GM19035 (cell line): Measurements from ENCODE around the gene PAX8.

Source experiments
- ATAC-seq: cut with Tn5 transposase; IDR thresholded peaks from one replicate; pipeline ENCODE4 v1.9.1; 2021; ENCODE audit not compliant: unreplicated experiment

Gene PAX8

DNA sequence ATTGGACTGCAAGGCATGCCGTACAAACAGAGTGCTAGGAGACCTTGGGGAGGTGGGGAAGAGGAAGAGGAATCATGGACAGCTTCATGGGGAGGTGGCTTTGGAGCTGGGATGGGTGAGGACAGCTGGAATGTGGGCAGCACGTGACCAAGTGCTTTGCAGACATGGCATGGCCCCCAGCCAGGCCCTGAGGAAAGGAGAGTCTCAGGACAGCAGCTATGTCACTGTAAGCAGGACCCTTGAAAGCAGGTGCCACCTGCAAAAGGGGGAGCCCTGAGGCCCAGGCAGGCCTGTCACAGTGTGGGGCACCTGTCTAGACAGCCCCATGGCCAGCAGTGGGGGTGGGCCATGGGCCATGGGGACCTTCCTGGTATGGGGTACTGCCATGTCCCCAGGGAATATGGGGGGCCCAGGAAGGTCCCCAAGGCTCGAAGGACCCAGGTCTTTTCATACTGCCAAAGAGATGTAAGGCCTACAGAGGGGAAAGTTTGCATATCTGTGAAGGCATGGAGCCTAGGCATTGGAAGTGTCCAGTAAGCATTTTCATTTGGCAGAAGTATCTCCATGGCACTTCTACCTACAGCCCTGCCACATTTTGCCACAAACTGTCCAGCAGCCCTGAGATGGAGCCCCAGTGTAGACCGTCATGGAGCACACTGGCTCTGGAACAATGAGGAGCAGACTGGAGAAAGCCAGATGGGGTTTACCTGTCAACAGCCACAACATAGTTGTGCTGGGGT, 9.9 kb downstream of the PAX8 start:
- ATAC-seq, result no peak

GRCh38 chr2:113266431-113266830, 12.3 kb downstream of the PAX8 start:
- no peak for ATAC-seq

DNA sequence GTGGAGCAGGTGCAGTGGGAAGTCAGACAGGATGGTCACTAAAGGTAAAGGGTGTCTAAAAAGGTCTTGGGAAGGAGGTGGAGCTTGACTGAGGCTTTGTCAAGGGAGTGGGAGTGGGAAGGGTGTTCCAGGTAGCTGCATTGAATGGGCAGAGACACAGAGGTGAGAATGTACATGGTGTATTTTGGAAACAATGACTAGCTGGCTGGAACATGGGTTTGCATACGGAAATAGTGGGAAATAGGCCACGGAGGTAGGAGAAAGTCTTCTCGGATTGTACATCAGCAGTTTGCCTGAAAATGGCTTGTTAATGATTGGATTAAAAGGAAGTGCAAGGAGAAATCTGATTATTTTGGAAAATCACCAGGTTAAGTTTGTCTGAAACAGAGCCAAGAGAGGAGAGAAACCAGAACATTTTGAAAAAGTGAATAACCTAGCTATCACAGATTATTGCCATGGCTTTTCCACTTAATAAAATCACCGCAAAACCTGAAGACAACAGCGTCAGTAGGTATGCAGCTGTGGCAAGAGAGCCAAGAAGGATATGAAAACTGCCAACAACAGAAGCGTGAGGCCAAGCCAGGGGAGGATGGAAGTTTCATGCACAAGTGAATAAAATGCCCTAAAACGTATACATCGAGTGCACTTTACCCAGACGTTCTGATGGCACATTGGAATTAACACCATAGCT, 13.9 kb downstream of the PAX8 start:
- no peak for ATAC-seq

- ATAC-seq, result no peak
These were observed 15.2 kb downstream of the PAX8 start for GRCh38 chr2:113263546-113263945.

- no peak for ATAC-seq
These were observed 17.7 kb downstream of the PAX8 start for GRCh38 chr2:113260991-113261390.

- ATAC-seq, result no peak
These were observed 20.1 kb downstream of the PAX8 start for GRCh38 chr2:113258471-113259147.

- ATAC-seq, result no peak
These were observed 21.0 kb downstream of the PAX8 start for GRCh38 chr2:113257516-113258264.

DNA sequence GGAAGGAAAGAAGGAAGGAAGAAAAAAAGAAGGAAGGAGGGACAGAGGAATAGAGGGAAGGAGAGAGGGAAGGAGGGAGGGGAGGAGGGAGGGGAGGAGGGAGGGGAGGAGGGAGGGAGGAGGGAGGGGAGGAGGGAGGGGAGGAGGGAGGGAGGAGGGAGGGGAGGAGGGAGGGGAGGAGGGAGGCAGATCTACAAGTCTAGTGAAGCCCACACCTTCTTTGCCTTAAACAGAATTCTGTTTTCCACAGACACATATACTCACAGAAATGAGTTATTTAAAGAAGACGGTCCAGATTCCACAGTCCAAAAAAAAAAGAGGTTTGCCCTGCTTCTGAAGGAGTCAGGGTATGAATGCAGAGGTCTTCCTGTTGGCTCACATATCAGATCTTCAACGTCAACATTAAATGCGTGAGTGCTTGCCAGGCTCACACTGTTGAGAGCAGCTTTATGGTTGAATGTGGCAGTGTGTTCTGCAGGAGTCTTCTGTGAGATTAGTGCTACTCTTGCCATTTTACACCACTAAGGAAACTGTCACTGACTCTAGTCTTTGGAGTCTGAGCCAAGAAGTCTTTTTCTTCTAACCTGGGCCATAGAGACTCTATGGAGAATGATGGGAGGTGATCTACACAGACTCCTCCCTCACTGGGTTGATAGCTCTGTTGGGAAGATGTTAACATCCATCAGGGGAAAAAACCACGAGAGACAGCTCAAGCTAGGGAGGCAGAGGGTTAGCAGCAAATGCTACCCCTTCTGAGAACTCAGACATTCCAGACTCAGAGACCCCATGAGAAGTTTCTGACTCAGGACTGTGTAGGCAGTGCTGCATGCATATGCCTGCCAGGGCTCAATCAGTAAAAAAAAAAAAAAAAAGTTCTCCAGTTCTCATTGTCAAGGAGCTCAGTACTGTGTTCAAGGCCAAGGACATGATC, 23.3 kb downstream of the PAX8 start:
- no peak for ATAC-seq

DNA sequence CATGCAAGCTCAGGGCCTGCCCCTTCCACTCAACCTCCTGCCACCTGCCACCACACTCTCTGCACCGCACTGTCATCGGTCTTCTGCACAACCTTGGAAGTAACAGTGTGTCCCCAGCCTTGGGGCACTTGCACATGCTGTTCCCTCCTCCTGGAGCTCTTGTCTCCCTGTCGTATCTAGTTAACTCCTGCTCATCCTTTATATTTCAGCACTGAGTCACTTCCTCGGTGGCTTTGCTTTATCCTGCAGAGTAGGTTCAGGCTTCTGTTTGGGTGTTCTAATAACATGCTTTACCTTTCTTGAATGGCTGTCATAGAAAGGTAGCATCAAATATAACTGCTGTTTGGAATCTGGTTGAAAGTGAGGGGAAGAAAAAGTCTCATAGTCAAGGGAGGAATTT, 25.3 kb downstream of the PAX8 start:
- ATAC-seq, result no peak

DNA sequence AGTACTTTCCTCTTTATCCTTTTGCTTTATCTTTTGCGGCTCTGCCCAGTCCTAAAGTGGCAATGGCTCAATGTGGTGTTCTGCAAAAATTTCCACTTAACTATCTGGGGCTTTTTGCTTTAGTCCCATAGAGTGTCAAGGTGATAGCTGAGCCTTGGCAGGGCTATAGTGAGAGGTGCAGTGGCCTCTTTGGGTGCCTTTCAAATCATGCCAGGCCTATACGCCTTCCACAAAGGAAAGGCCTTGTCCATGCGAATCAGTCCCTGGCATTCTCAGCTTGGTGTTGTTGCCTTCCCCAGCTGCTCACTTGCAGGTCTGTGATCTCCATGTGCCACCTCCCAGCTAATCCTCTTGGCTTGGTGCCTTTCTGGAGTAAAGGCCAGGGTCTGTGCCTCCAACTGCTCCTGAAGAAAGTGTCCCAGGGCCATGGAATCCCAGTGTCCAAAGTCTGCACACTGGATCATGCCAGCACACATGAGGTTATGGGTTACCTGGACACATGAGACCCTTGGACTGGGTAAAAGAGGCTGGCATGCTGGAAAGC, 26.6 kb downstream of the PAX8 start:
- ATAC-seq, result no peak

DNA sequence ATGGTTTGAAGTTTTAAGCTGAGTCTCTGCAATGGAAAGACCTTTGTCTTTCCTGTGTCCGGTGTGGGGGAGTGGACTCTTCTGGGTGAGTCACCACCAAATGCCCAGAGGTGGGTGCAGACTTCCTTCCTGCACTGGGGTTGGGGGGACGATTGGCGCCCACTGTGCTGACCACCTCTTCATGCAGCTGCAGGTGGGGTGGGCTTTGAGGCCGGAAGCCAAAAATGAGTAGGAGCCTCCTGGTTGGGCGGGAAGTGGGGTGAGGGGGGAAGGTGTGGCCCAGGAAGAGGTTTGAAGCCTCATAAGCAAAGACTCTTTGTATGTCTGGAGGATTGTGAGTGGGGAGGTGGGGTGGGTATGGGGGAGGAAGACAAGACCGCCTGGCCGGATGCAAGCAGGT, 27.6 kb downstream of the PAX8 start:
- no peak for ATAC-seq

DNA sequence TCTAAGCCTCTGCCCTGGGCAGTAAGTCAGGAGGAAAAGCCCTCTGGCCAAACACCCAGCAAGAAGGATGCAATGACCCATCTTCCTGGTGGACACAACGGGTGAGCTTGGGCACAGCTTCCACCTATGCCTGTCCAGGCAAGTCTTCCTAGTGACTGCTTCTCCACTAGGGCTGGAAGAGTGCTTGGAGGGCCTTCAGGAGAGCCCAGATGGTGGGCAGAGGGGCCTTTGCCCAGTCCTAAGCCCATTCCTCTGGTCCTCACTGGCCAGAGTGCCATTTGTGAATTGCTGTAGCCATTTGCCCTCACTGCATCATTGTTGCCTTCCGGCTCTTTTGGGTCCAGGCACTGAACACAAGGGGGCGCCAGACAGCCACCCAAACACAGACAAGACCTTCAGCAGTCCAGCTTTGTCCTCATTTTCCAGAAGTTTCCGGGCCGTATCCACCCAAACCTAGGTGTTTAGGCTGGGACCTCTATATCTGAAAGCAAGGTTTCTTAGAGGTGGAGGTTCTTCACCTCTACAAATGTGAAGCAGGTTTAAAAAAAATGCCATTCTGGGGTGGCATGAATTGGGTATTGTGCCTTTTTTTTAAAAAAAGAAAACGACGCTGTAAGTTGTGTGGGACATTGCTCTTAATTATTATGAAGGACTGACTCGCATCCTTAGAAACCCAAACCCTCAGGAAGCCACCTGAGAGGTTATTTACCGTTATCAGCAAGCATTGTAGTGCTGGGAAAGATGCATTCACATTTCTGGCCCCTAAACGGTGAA, 29.5 kb downstream of the PAX8 start:
- peak; percentile 65 for ATAC-seq

DNA sequence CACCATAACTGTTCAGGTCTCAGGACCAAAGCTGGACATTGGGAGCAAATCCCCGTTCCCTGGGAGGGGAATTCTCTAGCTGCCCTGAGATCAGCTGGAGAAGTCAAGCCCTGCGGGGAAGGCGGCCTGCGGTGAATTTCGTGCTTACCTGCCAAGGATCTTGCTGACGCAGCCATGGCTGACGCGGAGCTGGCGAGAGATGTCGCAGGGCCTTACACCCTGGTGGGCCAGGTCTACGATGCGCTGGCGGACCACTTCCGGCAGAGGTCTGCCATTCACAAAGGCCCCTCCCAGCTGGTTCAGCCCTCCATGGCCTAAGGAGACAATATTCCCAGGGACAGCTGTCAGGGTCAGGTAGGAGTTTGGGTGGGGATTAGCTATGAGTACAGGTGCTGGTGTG, 32.1 kb downstream of the PAX8 start:
- no peak for ATAC-seq

- no peak for ATAC-seq
These were observed 33.4 kb downstream of the PAX8 start for GRCh38 chr2:113245276-113245711.

- ATAC-seq, result no peak
These were observed 36.4 kb downstream of the PAX8 start for GRCh38 chr2:113242327-113242726.

DNA sequence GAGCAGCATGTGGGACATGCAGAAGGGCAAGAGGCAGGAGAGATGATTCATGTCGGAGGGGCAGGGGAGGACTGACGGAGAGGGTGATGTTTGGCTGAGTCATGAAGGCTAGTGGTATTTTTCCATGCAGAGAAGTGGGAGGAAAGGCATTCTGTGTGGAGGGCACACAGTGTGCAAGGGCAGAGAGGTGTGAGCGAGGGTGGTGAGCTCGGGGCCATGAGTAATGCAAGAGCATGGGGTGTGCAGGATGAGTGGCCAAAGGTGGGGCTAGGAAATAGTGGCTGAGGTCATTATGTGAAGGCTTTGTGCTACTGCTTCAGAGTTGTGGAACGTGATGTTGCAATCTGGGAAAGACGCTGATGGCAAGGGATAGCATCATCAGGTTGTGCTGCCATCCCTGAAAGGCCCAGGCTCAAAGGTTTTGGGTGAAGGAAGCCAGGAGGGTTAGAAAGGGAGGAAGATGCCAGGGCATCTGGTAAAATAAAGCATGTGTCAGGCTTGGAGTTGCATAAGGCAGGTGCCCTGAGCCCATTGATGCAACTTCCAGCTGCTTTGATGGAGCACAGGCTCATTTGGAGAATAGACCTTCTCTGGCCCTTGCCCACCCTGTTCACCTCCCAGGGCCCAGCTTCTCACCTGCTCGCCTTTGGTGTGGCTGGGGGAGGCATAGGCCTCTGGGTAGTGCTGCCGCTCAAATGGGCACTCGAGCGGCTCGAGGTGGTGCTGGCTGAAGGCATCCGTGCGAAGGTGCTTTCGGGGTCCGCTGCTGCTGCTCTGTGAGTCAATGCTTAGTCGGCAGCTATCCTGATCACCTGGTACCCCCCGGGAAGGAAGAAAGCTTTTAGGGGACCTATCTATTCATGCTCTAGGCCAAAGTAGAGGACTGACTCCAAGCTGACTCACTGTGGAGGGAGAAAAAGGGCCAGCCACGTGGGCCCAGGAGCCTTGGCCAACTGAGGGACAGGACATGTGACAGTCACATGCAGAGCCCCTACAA, 37.5 kb downstream of the PAX8 start:
- no peak for ATAC-seq

- no peak for ATAC-seq
These were observed 38.4 kb downstream of the PAX8 start for GRCh38 chr2:113240150-113240914.
